CD4-positive, alpha-beta T cell treated with Interleukin-21 for 1 hour (primary cell): Measurements from ENCODE around the gene WDR31.

ENCODE experiments used
- DNase-seq: peaks from one replicate; pipeline ENCODE4 v3.0.0-alpha.2; 2020

The WDR31 gene

DNA sequence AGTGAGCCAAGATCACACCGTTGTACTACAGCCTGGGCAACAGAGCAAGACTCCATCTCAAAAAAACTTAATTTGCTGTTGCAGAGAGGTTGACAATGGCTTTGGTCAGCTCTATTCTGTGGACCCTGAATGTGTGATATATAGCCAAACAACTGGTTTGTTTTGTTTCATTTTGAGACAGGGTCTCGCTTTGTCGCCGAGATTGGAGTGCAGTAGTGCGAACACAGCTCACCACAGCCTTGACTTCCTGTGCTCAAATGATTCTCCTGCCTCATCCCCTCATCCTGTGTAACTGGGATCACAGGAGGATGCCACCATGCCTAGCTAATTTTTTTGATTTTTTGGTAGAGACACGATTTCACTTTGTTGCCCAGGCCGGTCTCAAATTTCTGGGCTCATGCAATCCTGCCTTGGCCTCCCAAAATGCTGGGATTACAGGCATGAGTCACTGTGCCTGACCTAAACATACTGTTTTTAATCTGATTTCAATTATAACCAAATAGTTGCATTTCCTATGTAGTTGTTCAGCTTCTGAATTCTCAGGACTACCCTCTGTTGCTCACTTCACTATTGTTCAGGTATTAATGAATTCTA lies 46.7 kb downstream of the WDR31 start:
- no peak for DNase-seq

DNA sequence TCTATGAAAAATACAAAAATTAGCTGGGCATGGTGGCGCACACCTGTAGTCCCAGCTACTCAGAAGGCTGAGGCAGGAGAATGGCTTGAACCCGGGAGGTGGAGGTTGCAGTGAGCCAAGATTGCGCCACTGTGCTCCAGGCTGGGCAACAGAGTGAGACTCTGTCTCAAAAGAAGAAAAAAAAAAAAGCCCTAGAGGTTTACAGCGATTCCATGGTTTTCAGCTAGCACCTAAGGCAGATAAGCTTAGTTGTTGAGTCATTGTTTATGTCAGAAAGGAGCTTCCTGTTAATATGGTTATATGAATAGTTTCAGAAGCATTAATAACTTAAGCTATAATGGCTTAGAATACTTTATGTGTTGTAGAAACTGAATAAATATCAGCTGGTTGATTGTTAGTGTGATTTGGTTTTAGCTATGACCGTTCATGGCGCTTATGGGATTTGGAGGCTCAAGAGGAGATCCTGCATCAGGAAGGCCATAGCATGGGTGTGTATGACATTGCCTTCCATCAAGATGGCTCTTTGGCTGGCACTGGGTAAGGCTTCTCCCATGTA lies 49.9 kb downstream of the WDR31 start:
- DNase-seq, result no peak

DNA sequence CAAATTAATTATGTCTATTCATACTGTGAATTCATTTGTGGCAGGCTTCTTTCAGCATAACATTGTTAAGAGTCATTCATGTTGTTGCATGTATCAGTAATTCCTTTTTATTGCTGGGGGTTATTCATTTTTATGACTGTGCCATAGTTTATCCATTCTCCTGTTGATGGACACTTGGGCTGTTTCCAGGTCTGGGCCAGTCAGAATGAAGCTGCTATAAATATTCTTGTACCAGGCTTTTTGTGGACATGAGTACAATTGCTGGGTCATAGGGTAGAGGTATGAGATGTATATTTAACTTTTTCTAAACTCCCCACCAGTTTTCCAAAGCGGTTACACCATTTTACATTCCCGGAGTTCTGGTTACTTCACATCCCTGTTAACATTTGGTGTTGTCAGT lies 51.0 kb downstream of the WDR31 start:
- no peak for DNase-seq

DNA sequence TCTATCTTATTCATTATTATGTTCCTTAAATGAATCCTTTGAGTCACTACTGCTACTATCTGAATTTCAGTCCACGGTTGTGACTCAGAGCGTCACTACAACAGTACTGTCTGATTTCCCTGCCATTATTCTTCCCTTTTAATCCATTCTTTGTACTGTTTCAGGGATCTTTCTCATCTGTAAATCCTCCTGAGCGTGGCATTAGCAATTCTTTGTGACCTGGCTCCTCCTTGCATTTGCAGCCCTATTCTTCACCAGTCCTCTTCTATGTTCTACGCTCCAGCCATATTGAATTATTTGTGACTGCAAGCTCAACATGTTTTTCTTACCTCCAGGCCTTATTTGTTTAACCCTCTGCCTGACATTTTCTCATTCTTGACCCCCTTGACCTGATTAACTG lies 58.7 kb downstream of the WDR31 start:
- no peak for DNase-seq

DNA sequence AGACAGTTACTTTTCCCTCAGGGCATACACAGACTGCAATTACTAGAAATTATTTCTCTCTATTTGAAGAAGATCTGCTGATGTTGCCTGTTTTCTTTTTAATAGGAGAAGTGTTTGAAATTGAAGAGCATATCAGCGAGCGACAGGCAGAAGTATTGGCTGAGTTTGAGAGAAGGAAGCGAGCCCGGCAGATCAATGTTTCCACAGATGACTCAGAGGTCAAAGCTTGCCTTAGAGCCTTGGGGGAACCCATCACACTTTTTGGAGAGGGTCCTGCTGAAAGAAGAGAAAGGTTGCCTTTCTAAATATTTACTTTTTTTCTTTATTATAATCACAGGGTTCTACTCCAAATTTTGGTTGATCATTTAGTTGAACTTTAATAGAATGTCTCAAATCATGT lies 61.2 kb downstream of the WDR31 start:
- DNase-seq, result no peak

DNA sequence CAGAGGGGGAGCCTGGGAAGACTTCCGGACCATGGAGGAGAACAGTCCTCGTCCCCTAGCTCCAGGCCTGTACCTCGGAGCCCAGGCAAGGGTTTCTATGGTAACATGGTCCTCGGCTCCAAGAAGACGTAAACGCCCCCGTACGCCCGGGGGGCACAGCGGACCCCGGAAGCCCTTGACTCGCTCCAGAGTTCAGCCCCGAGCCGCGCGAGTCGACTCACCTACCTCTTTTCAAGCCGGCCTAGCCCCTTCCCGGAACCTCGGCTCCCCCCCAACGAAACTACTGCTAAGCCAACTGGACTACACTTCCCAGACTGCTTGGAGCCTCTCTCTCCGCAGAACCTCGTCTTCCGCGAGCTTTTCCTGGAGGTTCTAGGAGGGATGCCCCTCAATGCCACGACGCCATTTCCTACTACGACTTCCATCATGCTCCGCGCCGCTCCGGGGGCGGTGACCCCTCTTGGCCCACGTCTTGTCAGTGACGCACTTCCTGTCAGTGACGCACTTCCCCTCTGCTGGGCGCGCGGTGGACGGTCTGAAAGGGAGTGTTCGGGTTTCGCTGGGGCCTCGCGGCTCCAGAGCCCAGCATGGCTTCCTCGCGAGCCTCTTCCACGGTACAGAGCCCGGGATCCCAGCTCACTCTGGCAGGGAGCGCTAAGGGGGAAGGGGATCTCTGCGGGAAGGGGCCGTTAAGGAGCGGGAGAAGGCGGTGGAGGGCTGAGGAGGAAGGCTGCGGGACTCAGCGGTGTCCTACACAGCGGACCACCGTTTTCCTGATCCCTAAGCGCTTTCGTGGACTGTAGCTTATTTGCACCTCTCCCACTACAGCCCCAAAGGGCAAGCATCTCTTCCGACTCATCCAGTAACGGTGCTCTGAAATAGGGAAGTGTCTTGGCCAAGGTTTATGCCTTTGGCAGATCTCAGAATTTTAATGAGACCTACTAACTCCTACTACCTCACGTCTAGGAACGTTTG lies 64.6 kb downstream of the WDR31 start, which contains the start of the genes CDC26 and PRPF4:
Gene CDC26, minus strand, starts transcription at position 416 of the 975 bp plus-strand sequence. CDS start 3,065 bp downstream, outside the sequence.
Gene PRPF4, plus strand, starts transcription at position 502 of the 975 bp plus-strand sequence. Its CDS starts 86 bp downstream, at position 588.
- DNase-seq, result peak; percentile 95

DNA sequence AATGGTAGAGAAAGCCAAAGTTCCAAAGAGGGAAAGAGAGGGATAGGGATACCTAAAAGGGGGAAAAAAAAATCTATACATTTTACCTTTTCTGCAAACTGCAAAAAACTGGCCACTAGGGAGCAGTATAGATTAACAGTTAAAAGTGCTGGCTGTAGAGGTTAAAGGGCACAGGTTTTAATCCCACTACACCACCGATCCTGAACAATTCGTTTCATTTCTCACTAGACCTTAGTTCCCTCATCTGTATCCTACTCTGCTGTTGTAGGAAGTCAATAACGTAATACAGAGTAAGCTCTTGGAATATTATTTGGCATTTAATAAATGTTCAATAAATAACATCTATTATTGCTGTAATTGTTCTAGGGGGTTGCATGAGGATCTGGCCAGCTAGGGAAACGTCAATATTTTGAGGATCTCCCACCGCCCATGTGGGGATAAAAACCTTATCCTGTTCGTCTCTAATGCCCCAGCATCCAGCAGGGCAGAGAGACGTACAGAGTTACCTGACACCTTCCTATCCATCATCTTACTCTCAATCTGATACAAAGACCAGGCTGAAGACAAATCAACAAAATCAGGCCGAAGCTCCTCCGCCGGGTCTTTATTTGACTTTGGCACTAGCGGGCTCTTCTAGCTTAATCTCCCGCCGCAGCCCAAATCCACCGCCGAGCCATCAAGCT lies 65.5 kb downstream of the WDR31 start:
- DNase-seq, result peak; percentile 76

DNA sequence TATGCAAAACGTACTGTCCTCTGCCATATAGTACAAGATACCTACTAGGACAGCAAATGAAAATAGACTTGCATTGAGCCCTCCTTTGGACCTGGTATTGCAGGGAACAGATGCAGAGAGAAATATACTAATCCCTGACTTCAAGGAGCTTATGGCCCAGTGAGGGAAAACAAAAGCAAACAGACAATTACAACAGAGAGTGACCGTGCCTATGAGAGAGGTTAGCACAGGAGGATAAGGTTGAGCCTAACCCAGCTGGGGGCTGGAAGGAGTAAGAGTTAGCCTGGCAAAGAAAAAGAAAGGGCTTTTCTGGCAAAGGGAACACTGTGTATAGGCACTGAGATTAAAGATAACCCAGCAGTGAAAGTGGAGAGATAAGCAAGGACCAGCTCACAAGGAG lies 70.2 kb downstream of the WDR31 start:
- DNase-seq, result no peak

DNA sequence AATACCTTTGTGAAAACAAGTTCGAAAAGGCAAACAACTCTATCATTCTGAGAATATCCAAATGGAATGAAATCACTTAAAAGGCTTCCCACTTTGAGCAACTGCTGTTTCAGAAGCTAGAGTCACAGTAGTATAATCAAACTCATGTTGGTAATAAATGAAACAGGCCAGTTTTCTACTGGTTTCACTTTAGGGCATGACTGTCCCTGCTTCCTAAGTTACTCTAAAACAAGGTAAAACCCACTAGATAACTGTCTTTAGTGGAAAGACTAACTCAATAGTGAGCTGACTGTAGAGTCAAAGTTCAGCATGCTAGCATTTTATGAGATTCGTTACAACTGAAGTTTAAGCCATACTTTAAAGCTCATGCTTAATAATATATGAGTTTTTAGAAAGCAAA lies 70.7 kb downstream of the WDR31 start:
- DNase-seq, result no peak

DNA sequence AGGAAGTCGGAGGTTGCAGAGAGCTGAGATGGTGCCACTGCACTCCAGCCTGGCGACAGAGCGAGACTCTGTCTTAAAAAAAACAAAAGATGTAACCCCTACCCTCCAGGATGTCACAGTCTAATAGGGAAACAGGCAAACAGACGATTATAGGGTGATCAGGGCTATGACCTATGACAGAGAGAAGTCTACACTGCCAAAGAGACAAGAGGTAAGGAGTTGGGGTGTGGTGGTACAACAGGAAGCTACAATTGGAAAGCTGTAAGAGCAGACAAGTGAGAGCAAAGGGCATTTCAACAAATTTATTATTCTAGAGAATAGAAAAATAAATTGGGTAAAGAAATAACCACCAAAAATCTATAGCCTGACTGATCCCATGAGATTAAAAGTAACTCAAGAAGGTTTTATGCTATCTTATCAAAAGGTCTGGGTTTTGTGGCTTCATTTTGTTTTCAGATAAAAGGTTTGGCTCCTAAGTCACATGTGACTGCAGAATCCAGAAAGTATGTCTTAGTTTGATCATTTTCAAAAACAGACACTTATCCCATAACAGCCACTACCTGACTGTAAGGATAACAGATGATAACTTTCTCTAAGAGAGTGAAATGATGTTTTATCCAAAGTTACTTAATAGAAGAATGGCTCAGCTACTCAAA lies 72.0 kb downstream of the WDR31 start:
- DNase-seq, result no peak

DNA sequence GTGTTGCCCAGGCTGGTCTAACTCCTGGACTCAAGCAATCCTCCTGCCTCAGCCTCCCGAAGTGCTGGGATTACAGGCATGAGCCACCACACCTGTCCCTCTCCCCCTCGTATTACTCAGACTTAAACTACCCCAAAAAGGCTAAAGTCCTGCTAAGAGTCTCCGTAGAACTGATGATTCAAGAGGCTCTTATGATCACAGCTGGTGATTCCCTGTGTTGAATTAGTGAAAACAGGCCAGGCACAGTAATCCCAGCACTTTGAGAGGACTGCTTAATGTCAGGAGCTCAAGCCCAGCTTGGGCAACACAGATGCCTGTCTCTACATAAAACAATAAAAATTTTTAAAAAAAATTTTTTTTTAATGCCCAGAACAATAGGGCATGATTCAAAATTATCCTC lies 73.9 kb downstream of the WDR31 start:
- DNase-seq, result no peak
